DOHH2 (cell line): ENCODE results near the gene FAM107A.

Source experiments
- EZH2phosphoT487 ChIP-seq: fragments of 200-600 bp; sonication (generic); IDR thresholded peaks from 2 replicates; pipeline ENCODE4 v1.6.1; 2017; ENCODE audit warnings: borderline replicate concordance, mild to moderate bottlenecking, antibody characterized with exemption, low read length, moderate library complexity, mixed read lengths
- TF ChIP-seq, protein P1 (sequence below): fragments of 200-600 bp; sonication (generic); IDR thresholded peaks from one replicate; pipeline ENCODE4 v1.5.1; 2014; ENCODE audit warnings: antibody characterized with exemption, mild to moderate bottlenecking, low read depth, low read length; ENCODE audit not compliant: poor library complexity, severe bottlenecking

DNA sequence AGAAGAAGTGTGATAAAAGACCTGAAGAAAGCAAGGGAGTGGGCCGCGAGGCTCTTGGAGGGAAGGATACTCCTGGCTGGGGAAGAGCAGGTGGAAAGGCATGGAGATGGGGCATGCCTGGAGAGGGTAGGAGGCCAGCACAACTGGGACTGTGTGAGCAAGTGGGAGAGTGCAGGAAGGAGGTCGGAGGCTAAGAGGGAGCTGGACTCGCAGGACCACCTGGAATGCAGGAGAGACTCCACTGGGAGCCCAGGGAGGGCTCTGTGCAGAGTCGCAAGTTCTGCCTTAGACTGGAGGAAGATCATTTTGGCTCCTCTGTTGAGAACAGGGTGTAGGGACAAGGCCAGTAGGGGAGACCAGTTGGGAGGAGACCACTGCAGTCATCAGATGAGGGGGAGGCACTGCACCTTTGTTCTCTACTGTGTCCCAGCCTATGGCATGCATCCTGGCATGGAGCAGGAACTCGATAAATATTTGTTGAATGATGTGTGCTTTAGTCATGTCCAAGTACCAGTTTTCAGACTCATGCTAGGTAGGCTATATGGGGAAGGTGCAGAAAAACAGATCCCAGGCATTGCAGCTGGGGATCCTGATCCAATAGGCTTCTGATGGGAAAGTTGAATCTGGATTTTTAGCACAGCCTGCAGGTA is 13.7 kb downstream of the FAM107A start:
- TF ChIP-seq, protein P1, sequence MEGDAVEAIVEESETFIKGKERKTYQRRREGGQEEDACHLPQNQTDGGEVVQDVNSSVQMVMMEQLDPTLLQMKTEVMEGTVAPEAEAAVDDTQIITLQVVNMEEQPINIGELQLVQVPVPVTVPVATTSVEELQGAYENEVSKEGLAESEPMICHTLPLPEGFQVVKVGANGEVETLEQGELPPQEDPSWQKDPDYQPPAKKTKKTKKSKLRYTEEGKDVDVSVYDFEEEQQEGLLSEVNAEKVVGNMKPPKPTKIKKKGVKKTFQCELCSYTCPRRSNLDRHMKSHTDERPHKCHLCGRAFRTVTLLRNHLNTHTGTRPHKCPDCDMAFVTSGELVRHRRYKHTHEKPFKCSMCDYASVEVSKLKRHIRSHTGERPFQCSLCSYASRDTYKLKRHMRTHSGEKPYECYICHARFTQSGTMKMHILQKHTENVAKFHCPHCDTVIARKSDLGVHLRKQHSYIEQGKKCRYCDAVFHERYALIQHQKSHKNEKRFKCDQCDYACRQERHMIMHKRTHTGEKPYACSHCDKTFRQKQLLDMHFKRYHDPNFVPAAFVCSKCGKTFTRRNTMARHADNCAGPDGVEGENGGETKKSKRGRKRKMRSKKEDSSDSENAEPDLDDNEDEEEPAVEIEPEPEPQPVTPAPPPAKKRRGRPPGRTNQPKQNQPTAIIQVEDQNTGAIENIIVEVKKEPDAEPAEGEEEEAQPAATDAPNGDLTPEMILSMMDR: no peak
- no peak for TF ChIP-seq EZH2phosphoT487
